DND-41 (cell line): ENCODE measurements around the gene WDR89.
"Not testable (repeated sequence)": the region's sequence is repeated elsewhere in the genome, so short reads cannot be mapped to it uniquely, and the experiment has no call there.

Experiments
- ATAC-seq: fragments of 200-7000 bp; cut with Tn5 transposase; 3 replicates; pipeline ENCODE4 v1.9.1; 2021; ENCODE audit warnings: low read depth; ENCODE audit not compliant: insufficient read depth
- DNase-seq: peaks from one replicate; pipeline ENCODE4 v3.0.0-alpha.2; 2020
- H2AFZ ChIP-seq: 2 replicates; pipeline ENCODE4 v1.6.0; 2012; ENCODE audit warnings: low read depth, low read length
- H3K27ac ChIP-seq: 2 replicates; pipeline ENCODE4 v1.5.1; 2012; ENCODE audit warnings: low read length, inconsistent platforms
- H3K27me3 ChIP-seq: fragments of 200-600 bp; sonication (generic); 2 replicates; pipeline ENCODE4 v1.6.0; 2012; ENCODE audit warnings: low read length, mild to moderate bottlenecking, inconsistent platforms; ENCODE audit not compliant: insufficient read depth, poor library complexity
- H3K36me3 ChIP-seq: 2 replicates; pipeline ENCODE4 v1.5.1; 2012; ENCODE audit warnings: low read length, inconsistent platforms; ENCODE audit not compliant: insufficient read depth
- H3K4me1 ChIP-seq: 2 replicates; pipeline ENCODE4 v1.5.1; 2012; ENCODE audit warnings: mild to moderate bottlenecking, low read length; ENCODE audit not compliant: insufficient read depth
- H3K4me2 ChIP-seq: 2 replicates; pipeline ENCODE4 v1.6.0; 2012; ENCODE audit warnings: mild to moderate bottlenecking, moderate library complexity, low read length, inconsistent platforms; ENCODE audit not compliant: insufficient read depth
- H3K4me3 ChIP-seq, 2 experiments: fragments of 200-600 bp in 1 of 2; shearing (Covaris generic) in 1 of 2; 2 replicates each; pipeline ENCODE4 v1.5.1; 2012 to 2016; ENCODE audit warnings: inconsistent platforms in 2 of 2, low read length in 2 of 2, mild to moderate bottlenecking in 2 of 2, low read depth in 1 of 2, moderate library complexity in 1 of 2
- H3K79me2 ChIP-seq: 2 replicates; pipeline ENCODE4 v1.6.0; 2012; ENCODE audit warnings: low read length, inconsistent platforms; ENCODE audit not compliant: insufficient read depth
- H3K9ac ChIP-seq: 2 replicates; pipeline ENCODE4 v1.6.0; 2012; ENCODE audit warnings: low read depth, mild to moderate bottlenecking, inconsistent platforms, low read length, moderate library complexity
- H3K9me3 ChIP-seq: 2 replicates; pipeline ENCODE4 v1.5.1; 2012; ENCODE audit warnings: low read length, moderate library complexity, mild to moderate bottlenecking, inconsistent platforms; ENCODE audit not compliant: insufficient read depth, severe bottlenecking
- H4K20me1 ChIP-seq: 2 replicates; pipeline ENCODE4 v1.6.0; 2012; ENCODE audit warnings: low read length; ENCODE audit not compliant: insufficient read depth
- CTCF ChIP-seq: IDR thresholded peaks from 2 replicates; pipeline ENCODE4 v1.5.1; 2012; ENCODE audit warnings: borderline replicate concordance, low read length, moderate library complexity, mild to moderate bottlenecking; ENCODE audit not compliant: poor library complexity, severe bottlenecking; ENCODE audit errors: extremely low read depth
- EZH2 ChIP-seq: IDR thresholded peaks from 3 replicates; pipeline ENCODE4 v1.6.1; 2012; ENCODE audit warnings: borderline replicate concordance, low read depth, mild to moderate bottlenecking, moderate library complexity, low read length, inconsistent platforms; ENCODE audit not compliant: severe bottlenecking

WDR89 gene

GRCh38 chr14:63666335-63666734 lies 24.7 kb upstream of the WDR89 start:
- ATAC-seq (no peak), DNase-seq (no peak)
- Histone ChIP-seq H3K79me2 (no peaks in the 10 kb centered on the region), H3K4me1 (no peaks in the 10 kb centered on the region), H3K27me3 (no peaks in the 10 kb centered on the region), H3K9me3 (no peaks in the 10 kb centered on the region), H4K20me1 (no peaks in the 10 kb centered on the region), H3K27ac (no peak overlapping the region), H3K4me2 (no peak overlapping the region), H3K4me3 (no peak overlapping the region), H3K9ac (no peak overlapping the region), H3K36me3 (no peaks in the 10 kb centered on the region), H2AFZ (no peak overlapping the region)
- no peak for TF ChIP-seq CTCF
- TF ChIP-seq EZH2: no peak

- H3K4me3 ChIP-seq: no peak overlapping the region
- no peak for DNase-seq
- no peaks in the 10 kb centered on the region for H3K36me3 ChIP-seq
- H3K79me2 ChIP-seq: no peaks in the 10 kb centered on the region
- ATAC-seq: no peak
- H3K27me3 ChIP-seq: no peaks in the 10 kb centered on the region
- no peak overlapping the region for H2AFZ ChIP-seq
- no peak overlapping the region for H3K9ac ChIP-seq
- no peak overlapping the region for H3K4me2 ChIP-seq
- H3K4me1 ChIP-seq: no peaks in the 10 kb centered on the region
- no peaks in the 10 kb centered on the region for H4K20me1 ChIP-seq
- TF ChIP-seq EZH2: no peak
- TF ChIP-seq CTCF: no peak
- no peaks in the 10 kb centered on the region for H3K9me3 ChIP-seq
- no peak overlapping the region for H3K27ac ChIP-seq
Observed at GRCh38 chr14:63663428-63664341, 22.0 kb upstream of the WDR89 start.

- ATAC-seq: peak; percentile 31; the same call in 1 of the 3 replicates
Observed at GRCh38 chr14:63662776-63663175, 21.1 kb upstream of the WDR89 start.

GRCh38 chr14:63661881-63662280 lies 20.2 kb upstream of the WDR89 start:
- not testable (repeated sequence) for H4K20me1 ChIP-seq, ATAC-seq, H3K79me2 ChIP-seq, H3K4me1 ChIP-seq, H2AFZ ChIP-seq, H3K27ac ChIP-seq, DNase-seq, H3K9me3 ChIP-seq, H3K27me3 ChIP-seq, H3K9ac ChIP-seq, H3K4me3 ChIP-seq, H3K4me2 ChIP-seq, H3K36me3 ChIP-seq

More at GRCh38 chr14:63662776-63663175, 21.1 kb upstream of the WDR89 start:
- H3K4me1 ChIP-seq: no peaks in the 10 kb centered on the region
- no peak overlapping the region for H3K4me2 ChIP-seq
- no peak overlapping the region for H3K27ac ChIP-seq
- no peaks in the 10 kb centered on the region for H3K9me3 ChIP-seq
- H3K36me3 ChIP-seq: no peaks in the 10 kb centered on the region
- no peak overlapping the region for H2AFZ ChIP-seq
- no peaks in the 10 kb centered on the region for H3K79me2 ChIP-seq
- no peaks in the 10 kb centered on the region for H3K27me3 ChIP-seq
- H3K4me3 ChIP-seq: no peak overlapping the region
- H4K20me1 ChIP-seq: no peaks in the 10 kb centered on the region
- DNase-seq: no peak
- H3K9ac ChIP-seq: no peak overlapping the region
- TF ChIP-seq CTCF (no peak), EZH2 (no peak)
